T-cell (primary cell): ENCODE measurements around the gene FBXL16. TPM values are rescaled to one million over a fixed set of nuclear protein-coding genes. Genes with fewer than 3 reads are reported as not detected.
"Not testable (repeated sequence)": the region's sequence is repeated elsewhere in the genome, so short reads cannot be mapped to it uniquely, and the experiment has no call there.

Source experiments
- ATAC-seq, 4 experiments: fragments of 200-7000 bp in 3 of 4; fragments of 150-1000 bp in 1 of 4; cut with Tn5 transposase; replicated peaks in 1 of 4; 1 replicate in 3 of 4; 2 replicates in 1 of 4; pipeline ENCODE4 v1.10.0; 2021; ENCODE audit warnings: moderate library complexity in 3 of 4, mild to moderate bottlenecking in 2 of 4, moderate number of reproducible peaks in 1 of 4
- CTCF ChIA-PET, 2 donors: fragments of 300-600 bp; sonication (Branson Sonifier 250); formaldehyde crosslinking; loops; one replicate each; lab custom pipeline; 2022; ENCODE audit warnings: antibody characterized with exemption in 2 of 2; lab: Charles Lee
- POLR2A ChIA-PET, 2 donors: fragments of 300-600 bp; sonication (Branson Sonifier 250); formaldehyde crosslinking; loops; one replicate each; lab custom pipeline; 2022; ENCODE audit warnings: antibody characterized with exemption in 2 of 2; lab: Charles Lee
- DNase-seq, 35 experiments: peaks; one replicate each; pipeline versions ENCODE4 v3.0.0 to v3.0.0-alpha.2; 2013 to 2023
- H3K27ac ChIP-seq: one replicate; pipeline ENCODE4 v1.5.1; 2013; ENCODE audit warnings: low read length
- H3K27me3 ChIP-seq, 2 experiments: replicated peaks in 1 of 2; 1 replicate in 1 of 2; 2 replicates in 1 of 2; pipeline versions ENCODE4 v1.6.1 to v1.7.0; 2013; ENCODE audit warnings: low read length in 1 of 2, mixed read lengths in 1 of 2; ENCODE audit not compliant: control insufficient read depth in 2 of 2, insufficient read depth in 2 of 2; ENCODE audit errors: extremely low read depth in 1 of 2
- H3K36me3 ChIP-seq, 2 donors: 1 replicate in 1 of 2; 2 replicates in 1 of 2; pipeline versions ENCODE4 v1.6.1 to v1.7.0; 2013; ENCODE audit warnings: low read length in 1 of 2; ENCODE audit not compliant: control insufficient read depth in 2 of 2, insufficient read depth in 1 of 2; ENCODE audit errors: extremely low read depth in 1 of 2
- H3K4me1 ChIP-seq, 2 experiments: 1 replicate in 1 of 2; 2 replicates in 1 of 2; pipeline versions ENCODE4 v1.6.1 to v1.7.0; 2013; ENCODE audit warnings: low read length in 2 of 2, mixed read lengths in 1 of 2; ENCODE audit not compliant: insufficient read depth in 2 of 2, control insufficient read depth in 1 of 2; ENCODE audit errors: extremely low read depth in 1 of 2
- H3K4me3 ChIP-seq, 2 donors: 1 replicate in 1 of 2; 2 replicates in 1 of 2; pipeline versions ENCODE4 v1.5.1 to v1.7.0; 2013; ENCODE audit warnings: mild to moderate bottlenecking in 2 of 2, low read length in 1 of 2, moderate library complexity in 1 of 2; ENCODE audit not compliant: control insufficient read depth in 1 of 2; ENCODE audit errors: extremely low read depth in 1 of 2
- H3K9me3 ChIP-seq: 2 replicates; pipeline ENCODE4 v1.7.0; 2013
- H3K27ac Mint-ChIP-seq, 2 donors: one replicate each; pipeline ENCODE4 v1.8.0; 2020 to 2021; ENCODE audit warnings: mild to moderate bottlenecking in 2 of 2, mixed read lengths in 2 of 2
- H3K27me3 Mint-ChIP-seq, 2 donors: one replicate each; pipeline ENCODE4 v1.8.0; 2021 to 2022; ENCODE audit warnings: mixed read lengths in 2 of 2
- H3K36me3 Mint-ChIP-seq: one replicate; pipeline ENCODE4 v1.8.0; 2021; ENCODE audit warnings: mixed read lengths
- H3K4me1 Mint-ChIP-seq, 3 donors: one replicate each; pipeline ENCODE4 v1.8.0; 2020 to 2022; ENCODE audit warnings: mixed read lengths in 3 of 3, mild to moderate bottlenecking in 1 of 3
- H3K4me3 Mint-ChIP-seq, 3 donors: one replicate each; pipeline ENCODE4 v1.8.0; 2020 to 2022; ENCODE audit warnings: mild to moderate bottlenecking in 3 of 3, mixed read lengths in 3 of 3, moderate library complexity in 3 of 3
- H3K9me3 Mint-ChIP-seq, 3 donors: one replicate each; pipeline ENCODE4 v1.8.0; 2020 to 2022; ENCODE audit warnings: mixed read lengths in 3 of 3
- WGBS: methylation state at CpG from one replicate; pipeline ENCODE4 v1.1.5; 2013; ENCODE audit warnings: missing lambda C conversion rate; ENCODE audit not compliant: insufficient coverage; 5-methylcytosine and 5-hydroxymethylcytosine counted together
- total RNA-seq, 35 experiments: library from RNA in 6 of 35; stranded (reverse) in 6 of 35; fragments of 120-200 nt in 1 of 35; gene quantifications; one replicate each; pipeline versions ENCODE4 v1.2.1 to v1.2.4 and lab custom pipeline; 2013 to 2026

FBXL16 gene
- total RNA-seq, 5 donors from 2014 or later (not counting 1 experiment from before 2014, with no cell fraction given), result 16.4 to 65.5 (median 50.2) TPM

DNA sequence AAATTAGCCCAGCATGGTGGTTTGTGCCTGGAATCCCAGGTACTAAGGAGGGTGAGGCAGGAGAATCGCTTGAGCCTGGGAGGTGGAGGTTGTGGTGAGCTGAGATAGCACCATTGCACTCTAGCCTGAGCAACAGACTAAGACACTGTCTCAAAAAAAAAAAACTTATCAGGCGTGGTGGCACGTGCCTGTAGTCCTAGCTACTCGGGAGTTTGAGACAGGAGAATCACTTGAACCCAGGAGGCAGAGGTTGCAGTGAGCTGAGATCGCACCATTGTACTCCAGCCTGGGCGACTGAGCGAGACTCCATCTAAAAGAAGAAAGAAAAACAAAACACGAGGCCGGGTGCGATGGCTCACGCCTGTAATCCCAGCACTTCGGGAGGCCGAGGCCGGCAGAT lies 37.3 kb upstream of the FBXL16 start:
- POLR2A ChIA-PET, result interaction anchor here in 1 of 2 donors (0.7 kb wide), 1 partner anchor 29 kb away, joined by 3 read pairs; no protein-coding TSS in a partner anchor
- CTCF ChIA-PET, result interaction anchor here in 1 of 2 donors (1.1 kb wide), 1 partner anchor 75 kb away, joined by 3 read pairs; the partner anchor contains the start of gene RHOT2
- not testable (repeated sequence) for ATAC-seq

DNA sequence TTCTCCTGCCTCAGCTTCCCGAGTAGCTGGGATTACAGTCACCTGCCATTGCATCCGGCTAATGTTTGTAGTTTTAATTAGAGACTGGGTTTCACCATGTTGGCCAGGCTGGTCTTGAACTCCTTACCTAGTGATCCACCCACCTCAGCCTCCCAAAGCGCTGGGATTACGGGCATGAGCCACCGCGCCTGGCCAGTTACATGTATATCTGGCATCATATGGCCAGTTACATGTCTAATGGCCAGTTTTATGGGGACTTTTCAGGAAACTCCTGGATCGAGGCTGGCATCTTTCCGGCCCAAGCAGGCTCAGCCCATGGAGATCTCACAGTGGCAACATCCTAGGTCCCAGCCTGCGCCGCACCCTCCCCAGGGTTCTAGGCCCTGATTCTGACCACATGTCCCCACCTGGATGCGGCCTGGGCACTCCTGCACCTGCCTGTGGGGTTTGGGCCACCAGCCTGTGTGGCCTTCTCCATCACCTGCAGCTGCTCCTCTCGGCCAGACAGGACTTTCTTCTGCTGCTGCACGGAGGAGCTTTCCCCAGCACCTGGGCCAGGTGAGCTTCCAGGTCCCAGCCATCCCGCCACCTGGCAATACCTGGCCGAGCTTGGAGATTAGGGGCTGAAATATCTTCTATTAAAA lies 36.5 kb upstream of the FBXL16 start:
- DNase-seq (no peak), ATAC-seq (no peak)
- peaks cover 0 to 6% of the 10 kb centered on the region in 2 donors for H3K36me3 ChIP-seq
- no peak overlapping the region for H3K27ac Mint-ChIP-seq
- H3K4me1 ChIP-seq, result peaks cover 0 to 19% of the 10 kb centered on the region in 2 experiments
- H3K4me3 ChIP-seq, result no peak overlapping the region
- 95% methylated on average over 9 of the region's 15 CpGs for WGBS
- ChIA-PET CTCF (interaction anchor here in 1 of 2 donors (1.1 kb wide), 1 partner anchor 74 kb away, joined by 3 read pairs; the partner anchor contains the start of gene RHOT2), POLR2A (no interaction called here)
- H3K4me3 Mint-ChIP-seq, result peak overlapping the region; percentile 57 to 74 (median 70)
- H3K9me3 ChIP-seq, result no peaks in the 10 kb centered on the region
- no peak overlapping the region for H3K27ac ChIP-seq
- H3K27me3 ChIP-seq, result peaks cover 0 to 16% of the 10 kb centered on the region in 2 experiments
- H3K27me3 Mint-ChIP-seq, result no peaks in the 10 kb centered on the region
- H3K4me1 Mint-ChIP-seq, result peaks cover 0 to 15% (median 14%) of the 10 kb centered on the region in 3 donors
- no peaks in the 10 kb centered on the region for H3K9me3 Mint-ChIP-seq
- peaks cover 4% of the 10 kb centered on the region for H3K36me3 Mint-ChIP-seq

More for the DNA sequence above, 37.3 kb upstream of the FBXL16 start:
- not testable (repeated sequence) for DNase-seq, H3K9me3 Mint-ChIP-seq, H3K27ac ChIP-seq, H3K9me3 ChIP-seq, H3K27me3 Mint-ChIP-seq, H3K4me3 ChIP-seq, H3K27ac Mint-ChIP-seq, H3K36me3 Mint-ChIP-seq, H3K36me3 ChIP-seq, H3K4me3 Mint-ChIP-seq
- Histone ChIP-seq H3K27me3 (peaks cover 0 to 16% of the 10 kb centered on the region in 2 experiments), H3K4me1 (peaks cover 0 to 19% of the 10 kb centered on the region in 2 experiments)
- H3K4me1 Mint-ChIP-seq, result peaks cover 0 to 12% (median 11%) of the 10 kb centered on the region in 3 donors
- 87% methylated on average over 6 of the region's 14 CpGs for WGBS

DNA sequence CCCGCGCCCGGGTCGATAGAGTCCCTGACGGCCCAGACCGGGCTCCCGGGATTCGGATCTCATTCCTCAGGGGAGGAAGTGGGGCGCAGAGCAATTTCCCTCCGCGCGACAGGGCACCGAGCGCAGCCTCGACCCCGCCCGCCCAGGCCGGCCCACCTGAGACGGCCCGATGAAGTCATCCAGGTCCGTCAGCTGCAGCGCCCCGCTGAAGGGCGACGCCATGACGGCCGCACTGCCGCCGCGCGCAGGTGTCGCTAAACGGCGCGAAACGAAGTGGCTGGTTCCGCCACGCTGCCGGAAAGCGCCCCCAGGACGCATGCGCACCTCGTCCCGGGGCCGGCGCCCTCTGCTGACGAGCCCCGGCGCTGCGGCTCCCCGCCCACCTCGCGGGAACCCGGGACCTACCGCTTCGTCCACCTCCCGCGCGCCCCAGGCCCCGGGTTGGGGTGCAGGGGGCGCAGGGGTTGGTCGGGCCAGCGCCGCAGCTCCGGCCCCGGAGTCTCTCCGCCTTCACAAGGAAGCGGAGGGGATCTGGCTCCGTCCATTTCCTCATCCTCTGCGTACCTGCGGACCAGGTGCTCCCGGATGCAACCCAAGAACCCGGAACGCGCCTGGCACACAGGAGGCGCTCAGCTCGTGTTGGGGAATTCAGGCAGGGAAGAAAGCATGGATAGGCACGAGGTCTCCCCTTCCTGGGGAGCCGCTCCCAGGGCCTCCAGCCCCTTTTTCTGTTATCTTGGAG lies 35.3 kb upstream of the FBXL16 start, which contains the start of gene CIAO3:
TSS of gene CIAO3 (minus strand) at position 234 of the 742 bp plus-strand sequence. CDS start at position 222, 12 bp downstream.
- peak; percentile 73 to 95 (median 85) for DNase-seq
- under 1% methylated on average over 75 of the region's 79 CpGs for WGBS
- Histone ChIP-seq H3K4me1 (peaks cover 0 to 19% of the 10 kb centered on the region in 2 experiments), H3K9me3 (no peaks in the 10 kb centered on the region), H3K27me3 (peaks cover 0 to 16% of the 10 kb centered on the region in 2 experiments), H3K36me3 (peaks cover 9 to 17% of the 10 kb centered on the region in 2 donors), H3K4me3 (peak within 1 kb of the TSS; percentile 65 to 93), H3K27ac (peak within 1 kb of the TSS; percentile 63)
- H3K9me3 Mint-ChIP-seq, result no peaks in the 10 kb centered on the region
- H3K27me3 Mint-ChIP-seq, result no peaks in the 10 kb centered on the region
- peak; percentile 88 to 94 (median 90) for ATAC-seq
- CTCF ChIA-PET, result interaction anchor here (0.6 kb wide), 2 partner anchors 12 to 240 kb away, joined by 4 to 6 read pairs; partner anchors contain the start of gene SOX8 (in 1 of the 2)
- POLR2A ChIA-PET, result interaction anchor here in 1 of 2 donors (0.7 kb wide), 1 partner anchor 47 kb away, joined by 6 read pairs; the partner anchor contains the start of genes CHTF18 and RPUSD1
- peaks cover 7% of the 10 kb centered on the region for H3K36me3 Mint-ChIP-seq
- H3K27ac Mint-ChIP-seq, result peak within 1 kb of the TSS in 1 of 2 donors; percentile 34
- H3K4me1 Mint-ChIP-seq, result peaks cover 0 to 15% (median 14%) of the 10 kb centered on the region in 3 donors
- H3K4me3 Mint-ChIP-seq, result peak within 1 kb of the TSS; percentile 74 to 79 (median 75)

DNA sequence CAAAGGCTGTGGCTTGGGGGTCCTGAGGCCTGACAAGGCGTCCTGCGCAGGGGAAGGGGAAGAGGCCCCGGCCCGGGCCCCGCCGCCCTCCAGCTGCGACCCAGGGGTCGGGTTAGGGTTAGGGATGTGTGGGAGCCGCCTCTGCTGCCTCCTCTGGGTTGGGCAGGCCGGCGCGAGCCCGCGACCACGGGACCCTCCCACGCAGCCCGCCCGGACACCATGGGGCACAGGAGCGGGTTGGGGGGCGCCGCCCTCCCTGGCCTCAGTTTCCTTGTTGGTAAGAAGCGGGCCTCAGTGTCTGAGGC lies 34.8 kb upstream of the FBXL16 start:
- peak in 3 of 4 experiments; percentile 11 to 20 (median 14) for ATAC-seq
- H3K27me3 ChIP-seq, result peaks cover 0 to 12% of the 10 kb centered on the region in 2 experiments
- H3K9me3 Mint-ChIP-seq, result no peaks in the 10 kb centered on the region
- H3K4me3 Mint-ChIP-seq, result peak overlapping the region; percentile 74 to 79 (median 75)
- ChIA-PET POLR2A (interaction anchor here in 1 of 2 donors (0.7 kb wide), 1 partner anchor 48 kb away, joined by 6 read pairs; the partner anchor contains the start of genes CHTF18 and RPUSD1), CTCF (no interaction called here)
- WGBS, result 0% methylated on average over 15 of the region's 22 CpGs
- H3K9me3 ChIP-seq, result no peaks in the 10 kb centered on the region
- H3K36me3 Mint-ChIP-seq, result peaks cover 8% of the 10 kb centered on the region
- peaks cover 0 to 15% (median 14%) of the 10 kb centered on the region in 3 donors for H3K4me1 Mint-ChIP-seq
- DNase-seq, result no peak
- H3K4me3 ChIP-seq, result peak overlapping the region; percentile 65 to 93
- H3K4me1 ChIP-seq, result peaks cover 0 to 19% of the 10 kb centered on the region in 2 experiments
- H3K36me3 ChIP-seq, result peaks cover 14 to 20% of the 10 kb centered on the region in 2 donors
- no peaks in the 10 kb centered on the region for H3K27me3 Mint-ChIP-seq
- H3K27ac ChIP-seq, result peak overlapping the region; percentile 63
- no peak overlapping the region for H3K27ac Mint-ChIP-seq

DNA sequence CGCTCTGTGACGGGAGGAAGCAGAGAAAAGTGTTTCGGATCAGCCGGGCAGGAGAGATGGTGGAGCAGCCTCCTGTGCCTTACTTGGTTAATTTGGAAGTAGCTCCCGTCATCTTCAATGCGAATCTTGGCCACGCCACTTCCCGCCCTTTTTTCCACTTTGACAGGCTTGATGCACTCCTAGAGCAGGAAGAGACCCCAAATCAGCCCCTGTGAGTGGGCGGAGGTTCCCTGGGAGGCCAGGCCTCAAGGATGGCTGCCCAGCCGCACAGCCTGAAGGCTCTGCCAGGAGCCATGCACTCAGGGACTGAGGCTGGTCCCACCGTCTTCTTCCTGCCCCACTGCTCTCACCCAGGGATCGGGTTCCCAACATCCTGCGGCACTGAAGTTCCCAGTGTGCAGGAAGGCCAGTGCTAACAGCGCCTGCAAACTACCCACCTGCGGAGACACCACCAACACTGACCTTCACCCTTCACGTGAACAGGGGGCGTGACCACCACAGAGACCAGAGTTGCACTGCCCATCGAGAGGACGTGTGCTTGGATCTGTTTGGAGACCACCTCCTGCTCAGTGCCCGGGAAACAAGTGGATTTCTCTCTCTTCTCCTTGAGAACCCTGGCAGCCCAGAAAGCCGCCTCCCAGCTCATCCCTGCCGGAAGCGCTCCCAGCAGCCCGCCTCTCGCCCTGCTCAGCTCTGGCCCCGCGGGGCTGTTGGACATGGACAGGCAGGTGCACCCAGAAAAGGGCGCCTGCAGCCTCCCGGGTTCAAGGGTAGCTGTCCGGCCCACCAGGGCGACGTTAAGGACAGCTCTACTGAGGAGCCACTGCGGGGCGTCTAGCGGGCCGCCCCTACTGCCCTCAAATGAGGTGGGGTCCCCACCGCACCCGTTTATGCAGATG lies 34.2 kb upstream of the FBXL16 start:
- Mint-ChIP-seq H3K36me3 (peaks cover 12% of the 10 kb centered on the region), H3K9me3 (no peaks in the 10 kb centered on the region), H3K27ac (no peak overlapping the region), H3K4me3 (peak overlapping the region; percentile 73 to 79 (median 74)), H3K27me3 (no peaks in the 10 kb centered on the region), H3K4me1 (peaks cover 0 to 15% (median 14%) of the 10 kb centered on the region in 3 donors)
- H3K27ac ChIP-seq, result peak overlapping the region; percentile 63
- POLR2A ChIA-PET, result no interaction called here
- H3K27me3 ChIP-seq, result peaks cover 0 to 12% of the 10 kb centered on the region in 2 experiments
- WGBS, result 62% methylated on average over 38 of the region's 38 CpGs
- H3K36me3 ChIP-seq, result peaks cover 19 to 26% of the 10 kb centered on the region in 2 donors
- CTCF ChIA-PET, result no interaction called here
- peaks cover 0 to 19% of the 10 kb centered on the region in 2 experiments for H3K4me1 ChIP-seq
- DNase-seq (no peak), ATAC-seq (no peak)
- H3K4me3 ChIP-seq, result peak overlapping the region; percentile 65 to 93
- no peaks in the 10 kb centered on the region for H3K9me3 ChIP-seq
